ENCODE measurements around the gene GPSM1. TPM values are rescaled to one million over a fixed set of nuclear protein-coding genes. Genes with fewer than 3 reads are reported as not detected.
A peak's percentile ranks its signal among the peaks of the same experiment; 100 is the strongest.

Gene GPSM1
- total and polyA plus RNA-seq, 9 of the 15 experiments (the other 6 are each of a cell fraction or from before 2014, with no cell fraction given): 0.04 to 14.2 (median 3.1) TPM

DNA sequence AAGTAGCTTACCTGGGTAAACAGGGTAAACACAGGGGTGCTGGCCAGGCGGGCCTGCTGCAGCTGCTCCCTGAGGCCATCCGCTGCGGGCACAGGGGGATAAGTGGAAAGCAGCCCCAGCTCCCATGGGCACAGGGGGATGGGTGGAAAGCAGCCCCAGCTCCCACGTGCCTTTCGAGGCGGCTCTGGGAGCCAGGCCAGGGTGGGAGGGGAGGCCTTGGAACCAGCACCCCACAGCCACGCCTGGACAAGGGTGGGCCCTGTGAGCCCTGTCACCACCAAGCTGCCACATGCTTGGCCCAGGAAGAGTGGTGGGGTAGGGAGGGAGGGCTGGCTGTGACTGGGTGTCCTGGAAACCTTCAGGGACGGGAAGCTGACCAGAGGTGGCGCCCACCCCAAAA, 54.0 kb downstream of the GPSM1 start (continued):
- TF ChIP-seq ZBTB8A (IDR thresholded peaks at IDR 0.05; ENCODE audit: partially characterized antibody): no peak
- TF ChIP-seq NFE2L1 (tag; IDR thresholded peaks at IDR 0.05; ENCODE audit: borderline replicate concordance, low read depth): no peak

DNA sequence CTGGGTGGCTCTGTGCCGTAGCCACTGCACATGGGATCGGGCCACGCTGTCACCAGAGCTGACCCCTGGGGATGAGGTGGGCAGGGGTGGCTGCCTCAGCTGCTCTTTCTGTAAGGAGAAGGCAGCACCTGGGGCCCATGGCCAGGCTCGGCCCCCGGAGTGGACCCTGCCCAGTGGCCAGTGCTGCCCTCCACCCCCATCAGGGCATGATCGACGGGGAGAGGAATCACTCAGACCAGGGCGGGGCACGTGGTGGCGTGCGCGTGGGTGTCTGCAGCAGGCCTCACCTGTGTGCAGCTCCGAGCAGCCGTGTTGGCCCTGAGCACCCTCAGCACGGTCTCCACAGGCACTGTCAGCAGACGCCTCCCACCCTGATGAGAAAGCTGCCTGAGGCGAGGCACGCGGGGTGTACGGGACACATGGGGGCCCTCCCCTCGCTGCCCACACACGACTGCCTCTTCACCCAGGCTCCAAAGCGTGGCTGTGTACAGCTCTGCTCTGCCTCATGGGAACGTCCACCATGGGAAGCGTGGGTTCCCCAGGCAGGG, 54.7 kb downstream of the GPSM1 start:
- H3K36me3 ChIP-seq (ENCODE audit: control insufficient read depth, insufficient read depth, low read length): peaks cover 94% of the 10 kb centered on the region; the same call in 2 of the 3 replicates
- H3K4me1 ChIP-seq (replicated peaks in 1 of 2; ENCODE audit: control insufficient read depth in 2 of 2, insufficient read depth in 2 of 2, low read length in 2 of 2): peaks cover 0 to 29% of the 10 kb centered on the region in 2 experiments; a peak in 1 of 5 replicates
- H3K79me2 ChIP-seq (ENCODE audit: control insufficient read depth, insufficient read depth, low read length): no peaks in the 10 kb centered on the region
- BruUV-seq (replicated peaks): no TSS peak
- 95% methylated on average over 16 of the region's 25 CpGs for WGBS (ENCODE audit: insufficient coverage, low coverage, missing lambda C conversion rate)
- ATAC-seq (no peak), DNase-seq (ENCODE audit: extremely low read depth in 1 of 4, low spot score in 3 of 4) (no peak), FAIRE-seq (no peak)
- TF ChIP-seq RBFOX2 (IDR thresholded peaks at IDR 0.05; ENCODE audit: low read depth, low read length): peak; percentile 41; the same call in 1 of the 2 replicates
- peak; percentile 45 for TF ChIP-seq POLR2G (IDR thresholded peaks at IDR 0.05; ENCODE audit: low read depth, low read length)
- no peak for TF ChIP-seq TAF15 (IDR thresholded peaks at IDR 0.05; ENCODE audit: low read depth, low read length)
- H4K20me1 ChIP-seq (replicated peaks; ENCODE audit: control insufficient read depth, insufficient read depth, low read length): no peaks in the 10 kb centered on the region
- H3K9me1 ChIP-seq (ENCODE audit: control insufficient read depth, insufficient read depth, low read length): no peaks in the 10 kb centered on the region
- no peaks in the 10 kb centered on the region for H3K9me3 ChIP-seq (replicated peaks; ENCODE audit: control insufficient read depth, insufficient read depth, low read depth, low read length)
- in situ Hi-C loops (cut with MboI) (no loop called here), intact Hi-C loops (cut with micrococcal nuclease) (no loop called here)
- H3K9ac ChIP-seq (ENCODE audit: insufficient read depth in 1 of 2, low read depth in 2 of 2, low read length in 2 of 2): no peak overlapping the region
- POLR2A ChIA-PET: interaction anchor here (1.3 kb wide), 2 partner anchors 7 to 19 kb away, joined by 4 to 5 read pairs; no protein-coding TSS in a partner anchor
- H3K27me3 ChIP-seq (ENCODE audit: control insufficient read depth in 2 of 2, insufficient read depth in 2 of 2, low read length in 2 of 2): no peaks in the 10 kb centered on the region
- CTCF ChIA-PET (ENCODE audit: low intra/inter-chr PET ratio): no interaction called here
- H3K27ac ChIP-seq (ENCODE audit: extremely low read depth, low read depth, low read length): no peak overlapping the region
- no peak overlapping the region for H3K4me3 ChIP-seq
- no peak overlapping the region for H3K4me2 ChIP-seq (ENCODE audit: insufficient read depth, low read length)
- no peak overlapping the region for H2AFZ ChIP-seq (ENCODE audit: low read depth, low read length)

All from K562 (cell line).